HG02885 (cell line): ENCODE results near the gene PPM1N.

Source experiments
- ATAC-seq: cut with Tn5 transposase; IDR thresholded peaks from one replicate; pipeline ENCODE4 v1.9.1; 2021; ENCODE audit warnings: mild to moderate bottlenecking; ENCODE audit not compliant: unreplicated experiment, poor library complexity

The PPM1N gene

GRCh38 chr19:45498411-45499195 lies at the start of gene PPM1N:
Gene PPM1N, plus strand, starts transcription at chr19:45498443. Its CDS starts 30 bp downstream, at chr19:45498473.
- ATAC-seq: peak; percentile 31

GRCh38 chr19:45448887-45449299 lies 49.4 kb upstream of the PPM1N start:
- no peak for ATAC-seq

- peak; percentile 9 for ATAC-seq
Observed at GRCh38 chr19:45450012-45450333, 48.3 kb upstream of the PPM1N start.

GRCh38 chr19:45451131-45451849 lies 47.0 kb upstream of the PPM1N start:
- ATAC-seq: peak; percentile 14

GRCh38 chr19:45451850-45452387 lies 46.3 kb upstream of the PPM1N start:
- ATAC-seq: no peak

- no peak for ATAC-seq
Observed at GRCh38 chr19:45455707-45456499, 42.3 kb upstream of the PPM1N start.

- ATAC-seq: no peak
Observed at GRCh38 chr19:45456500-45456815, 41.8 kb upstream of the PPM1N start.

GRCh38 chr19:45457776-45458175 lies 40.5 kb upstream of the PPM1N start:
- no peak for ATAC-seq

- ATAC-seq: no peak
Observed at GRCh38 chr19:45460807-45461347, 37.4 kb upstream of the PPM1N start.

GRCh38 chr19:45462174-45462573 lies 36.1 kb upstream of the PPM1N start:
- no peak for ATAC-seq

GRCh38 chr19:45463241-45463640 lies 35.0 kb upstream of the PPM1N start:
- no peak for ATAC-seq

GRCh38 chr19:45464274-45464673 lies 34.0 kb upstream of the PPM1N start:
- ATAC-seq: no peak

GRCh38 chr19:45464852-45465441 lies 33.3 kb upstream of the PPM1N start:
- ATAC-seq: no peak

GRCh38 chr19:45467115-45467455 lies 31.2 kb upstream of the PPM1N start:
- no peak for ATAC-seq

- ATAC-seq: peak; percentile 52
Observed at GRCh38 chr19:45467456-45468158, 30.6 kb upstream of the PPM1N start, which contains the start of gene FOSB. Gene FOSB, plus strand, starts transcription at chr19:45467996. Its CDS starts 591 bp downstream, at chr19:45468587.

GRCh38 chr19:45468159-45468651 lies 30.0 kb upstream of the PPM1N start:
- ATAC-seq: no peak

- ATAC-seq: peak; percentile 22
Observed at GRCh38 chr19:45468803-45469131, 29.5 kb upstream of the PPM1N start.

- ATAC-seq: peak; percentile 70
Observed at GRCh38 chr19:45469132-45469944, 28.9 kb upstream of the PPM1N start.
